Activated CD4-positive, alpha-beta T cell treated with anti-CD3 and anti-CD28 coated beads for 24 hours (primary cell): Measurements from ENCODE around the gene DSPP.
A peak's percentile ranks its signal among the peaks of the same experiment; 100 is the strongest.
"Not testable (repeated sequence)": the region's sequence is repeated elsewhere in the genome, so short reads cannot be mapped to it uniquely, and the experiment has no call there.

Source experiments
- DNase-seq, 2 donors: peaks; one replicate each; pipeline ENCODE4 v3.0.0-alpha.2; 2020; ENCODE audit warnings: low read depth in 2 of 2

Gene DSPP

DNA sequence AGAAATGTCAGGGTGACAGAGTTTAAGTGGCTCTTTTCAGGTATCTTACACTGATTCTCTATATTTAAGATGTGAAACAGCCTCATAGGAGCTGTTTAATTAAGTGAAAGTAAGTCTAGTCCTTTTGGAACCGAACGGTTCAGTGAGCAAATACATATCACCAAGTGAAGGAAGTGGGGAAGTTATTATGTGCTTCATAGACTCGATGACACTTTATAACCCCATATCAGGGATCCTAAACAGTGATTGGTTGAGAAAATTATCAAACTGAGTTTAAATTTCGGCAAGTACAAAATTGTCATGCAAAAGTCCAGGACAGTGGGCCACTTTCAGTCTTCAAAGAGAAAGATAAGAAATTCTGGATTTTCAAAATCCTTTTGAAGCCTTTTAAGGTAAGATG, at the start of gene DSPP:
TSS of gene DSPP (plus strand) at position 301 of the 400 bp plus-strand sequence. CDS start 2,380 bp downstream, outside the sequence.
- no peak for DNase-seq

- peak in 1 of 2 donors; percentile 2 for DNase-seq
These were observed 49.1 kb upstream of the DSPP start for GRCh38 chr4:87559090-87559837.

GRCh38 chr4:87560802-87561201, 47.5 kb upstream of the DSPP start:
- no peak for DNase-seq

DNA sequence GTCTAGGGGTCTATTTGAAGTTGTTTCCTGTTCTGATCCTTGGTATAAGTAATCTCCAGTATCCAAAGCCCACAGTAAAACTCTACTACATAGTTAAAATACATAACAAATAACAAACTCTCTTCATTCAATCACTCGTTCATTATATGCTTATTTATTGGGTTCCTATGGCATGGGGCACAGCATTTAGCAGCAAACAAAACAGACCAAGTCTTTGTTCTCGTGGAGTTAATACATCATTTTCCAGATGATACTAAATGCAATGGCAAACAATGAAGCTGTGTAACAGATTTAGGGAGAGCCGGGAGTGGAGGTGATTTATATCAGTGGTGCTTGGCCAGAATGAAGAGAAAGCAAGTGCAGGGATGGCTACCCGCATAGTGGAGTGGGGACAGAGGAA, 42.6 kb upstream of the DSPP start:
- no peak for DNase-seq

GRCh38 chr4:87566276-87566675, 42.1 kb upstream of the DSPP start:
- no peak for DNase-seq

- no peak for DNase-seq
These were observed 41.1 kb upstream of the DSPP start for GRCh38 chr4:87567191-87567590.

DNA sequence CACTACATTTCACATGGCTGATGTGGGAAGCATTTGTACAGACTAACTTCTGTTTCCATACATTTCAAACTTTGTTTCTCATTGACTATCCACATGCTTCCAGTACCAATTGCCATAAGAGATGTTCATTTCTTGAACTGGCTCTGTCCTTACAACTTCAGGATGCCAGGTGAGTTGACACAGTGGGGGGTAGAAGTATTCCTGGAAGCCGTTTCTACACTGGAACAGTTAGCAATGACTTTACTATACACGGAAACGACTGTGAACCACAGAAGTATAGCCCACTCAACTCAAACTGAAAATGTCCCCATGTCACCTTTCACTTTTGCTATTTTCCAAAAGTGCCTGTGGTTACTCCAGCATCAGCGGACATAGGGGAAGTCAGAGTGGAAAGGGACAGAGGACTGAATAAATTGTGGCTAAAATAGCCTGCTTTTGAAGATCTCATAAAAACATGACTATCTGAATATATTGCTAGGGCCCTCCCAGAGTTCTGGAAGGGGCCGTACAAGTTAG, 38.0 kb upstream of the DSPP start:
- no peak for DNase-seq

DNA sequence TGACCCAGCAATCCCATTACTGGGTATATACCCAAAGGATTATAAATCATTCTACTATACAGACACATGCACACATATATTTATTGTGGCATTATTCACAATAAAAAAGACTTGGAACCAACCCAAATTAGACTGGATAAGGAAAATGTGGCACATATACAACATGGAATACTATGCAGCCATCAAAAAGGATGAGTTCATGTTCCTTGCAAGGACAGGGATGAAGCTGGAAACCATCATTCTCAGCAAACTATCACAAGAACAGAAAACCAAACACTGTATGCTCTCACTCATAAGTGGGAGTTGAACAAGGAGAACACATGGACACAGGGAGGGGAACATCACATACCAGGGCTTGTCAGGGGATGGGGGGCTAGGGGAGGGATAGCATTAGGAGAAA, 34.0 kb upstream of the DSPP start:
- DNase-seq, result not testable (repeated sequence)

DNA sequence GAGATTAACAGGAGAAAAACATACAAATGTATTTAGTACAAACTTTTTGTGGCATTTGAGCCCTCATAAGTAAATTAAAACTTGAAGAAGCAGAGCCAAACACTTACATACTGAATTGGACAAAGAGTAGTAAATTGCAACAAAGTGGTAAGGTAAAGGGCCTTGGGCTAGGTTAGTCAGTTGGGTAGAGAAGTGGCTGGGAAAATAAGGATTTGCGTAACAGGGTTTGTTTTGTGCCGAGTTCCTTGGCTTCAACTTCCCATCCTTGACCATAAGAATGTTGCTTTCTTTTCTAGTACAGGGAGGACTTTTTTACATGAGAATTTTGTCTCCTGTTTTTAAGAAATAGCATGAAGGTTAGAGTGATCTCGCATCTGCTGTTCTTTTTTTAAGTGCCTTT, 33.3 kb upstream of the DSPP start:
- DNase-seq, result no peak

- no peak for DNase-seq
These were observed 32.9 kb upstream of the DSPP start for GRCh38 chr4:87575408-87575807.

- no peak for DNase-seq
These were observed 32.3 kb upstream of the DSPP start for GRCh38 chr4:87575983-87576382.

GRCh38 chr4:87579478-87579877, 28.9 kb upstream of the DSPP start:
- DNase-seq, result no peak

- no peak for DNase-seq
These were observed 28.3 kb upstream of the DSPP start for GRCh38 chr4:87580057-87580456.

- no peak for DNase-seq
These were observed 24.0 kb upstream of the DSPP start for GRCh38 chr4:87584222-87584908.

GRCh38 chr4:87589531-87589930, 18.8 kb upstream of the DSPP start:
- no peak for DNase-seq

- DNase-seq, result no peak
These were observed 16.2 kb upstream of the DSPP start for GRCh38 chr4:87592124-87592523.

- DNase-seq, result no peak
These were observed 7.0 kb upstream of the DSPP start for GRCh38 chr4:87601361-87601760.

DNA sequence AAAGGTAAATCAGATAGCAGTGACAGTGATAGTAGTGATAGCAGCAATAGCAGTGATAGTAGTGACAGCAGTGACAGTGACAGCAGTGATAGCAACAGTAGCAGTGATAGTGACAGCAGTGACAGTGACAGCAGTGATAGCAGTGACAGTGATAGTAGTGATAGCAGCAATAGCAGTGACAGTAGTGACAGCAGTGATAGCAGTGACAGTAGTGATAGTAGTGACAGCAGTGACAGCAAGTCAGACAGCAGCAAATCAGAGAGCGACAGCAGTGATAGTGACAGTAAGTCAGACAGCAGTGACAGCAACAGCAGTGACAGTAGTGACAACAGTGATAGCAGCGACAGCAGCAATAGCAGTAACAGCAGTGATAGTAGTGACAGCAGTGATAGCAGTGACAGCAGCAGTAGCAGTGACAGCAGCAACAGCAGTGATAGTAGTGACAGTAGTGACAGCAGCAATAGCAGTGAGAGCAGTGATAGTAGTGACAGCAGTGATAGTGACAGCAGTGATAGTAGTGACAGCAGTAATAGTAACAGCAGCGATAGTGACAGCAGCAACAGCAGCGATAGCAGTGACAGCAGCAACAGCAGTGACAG, 6.1 kb downstream of the DSPP start:
- DNase-seq, result no peak

DNA sequence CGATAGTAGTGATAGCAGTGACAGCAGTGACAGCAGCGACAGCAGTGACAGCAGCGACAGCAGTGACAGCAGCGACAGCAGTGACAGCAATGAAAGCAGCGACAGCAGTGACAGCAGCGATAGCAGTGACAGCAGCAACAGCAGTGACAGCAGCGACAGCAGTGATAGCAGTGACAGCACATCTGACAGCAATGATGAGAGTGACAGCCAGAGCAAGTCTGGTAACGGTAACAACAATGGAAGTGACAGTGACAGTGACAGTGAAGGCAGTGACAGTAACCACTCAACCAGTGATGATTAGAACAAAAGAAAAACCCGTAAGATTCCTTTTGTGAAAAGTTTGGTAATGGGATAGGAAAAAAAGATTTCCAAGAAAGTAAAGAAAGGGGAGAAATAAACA, 7.9 kb downstream of the DSPP start:
- no peak for DNase-seq

DNA sequence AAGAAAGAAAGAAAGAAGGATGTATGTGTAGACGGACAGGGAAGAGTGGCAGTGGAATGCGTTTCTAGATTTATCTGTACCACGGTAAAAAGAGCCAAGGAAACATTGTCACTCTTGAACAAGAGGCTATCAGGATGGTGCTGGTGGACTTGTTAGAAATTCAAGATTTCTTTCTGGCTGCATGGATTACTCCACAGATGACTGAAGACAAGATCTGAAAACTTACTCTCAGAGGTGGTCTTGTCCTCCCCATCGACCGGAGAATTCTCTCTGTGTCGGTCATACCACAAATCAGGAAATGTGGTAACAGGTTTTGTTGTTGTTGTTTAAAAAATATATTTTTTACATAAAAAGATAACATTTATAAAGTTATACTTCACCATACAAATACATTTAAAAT, 11.8 kb downstream of the DSPP start:
- no peak for DNase-seq

GRCh38 chr4:87620491-87620890, 12.2 kb downstream of the DSPP start:
- DNase-seq, result no peak

GRCh38 chr4:87622303-87622702, 14.0 kb downstream of the DSPP start:
- DNase-seq, result no peak

DNA sequence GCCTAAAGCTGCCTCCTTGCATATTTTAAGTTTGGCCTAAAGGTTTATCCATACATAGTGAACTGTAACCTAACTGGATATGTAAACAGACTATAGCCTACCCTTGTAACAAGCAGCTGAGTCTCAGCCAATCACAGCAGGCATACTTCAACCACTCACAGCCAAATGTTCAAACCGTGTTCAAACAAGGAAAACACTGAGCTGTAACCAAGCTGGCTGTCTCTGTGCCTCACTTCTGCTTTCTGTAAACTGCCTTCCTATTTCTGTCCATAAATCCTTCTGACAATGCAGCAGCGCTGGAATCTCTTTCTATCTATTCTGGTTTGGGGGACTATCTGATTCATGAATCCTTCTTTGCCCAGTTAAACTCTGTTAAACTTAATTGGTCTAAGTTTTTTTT, 16.4 kb downstream of the DSPP start:
- DNase-seq, result no peak
